GM20000 (cell line): ENCODE results near the gene PACRG.

ENCODE experiments used
- DNase-seq: peaks from one replicate; pipeline ENCODE4 v3.0.0; 2012; ENCODE audit warnings: low spot score
- TF ChIP-seq, protein P1 (sequence below): IDR thresholded peaks from 2 replicates; pipeline ENCODE4 v1.5.1; 2012; ENCODE audit warnings: mild to moderate bottlenecking, control low read depth; ENCODE audit errors: extremely low read depth, missing control alignments

PACRG gene

DNA sequence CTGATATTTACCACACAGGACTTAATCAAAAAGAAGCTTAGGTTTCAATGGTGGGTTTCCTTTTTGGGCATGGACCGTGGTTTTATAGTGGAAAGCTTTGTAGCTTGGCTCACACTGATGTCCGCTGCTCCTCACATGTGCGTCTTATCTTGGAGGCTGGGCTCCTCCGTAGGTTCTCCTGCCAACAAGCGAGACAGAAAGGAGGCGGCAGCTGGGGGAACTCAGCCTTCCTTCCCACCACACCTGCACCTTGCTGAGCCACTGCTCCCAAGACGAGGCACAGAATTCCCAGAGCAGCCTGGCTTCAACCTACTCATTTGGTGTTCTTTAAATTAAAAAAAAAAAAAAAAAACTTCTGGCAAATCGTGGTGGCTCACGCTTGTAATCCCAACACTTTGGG, 451.3 kb downstream of the PACRG start:
- TF ChIP-seq, protein P1, sequence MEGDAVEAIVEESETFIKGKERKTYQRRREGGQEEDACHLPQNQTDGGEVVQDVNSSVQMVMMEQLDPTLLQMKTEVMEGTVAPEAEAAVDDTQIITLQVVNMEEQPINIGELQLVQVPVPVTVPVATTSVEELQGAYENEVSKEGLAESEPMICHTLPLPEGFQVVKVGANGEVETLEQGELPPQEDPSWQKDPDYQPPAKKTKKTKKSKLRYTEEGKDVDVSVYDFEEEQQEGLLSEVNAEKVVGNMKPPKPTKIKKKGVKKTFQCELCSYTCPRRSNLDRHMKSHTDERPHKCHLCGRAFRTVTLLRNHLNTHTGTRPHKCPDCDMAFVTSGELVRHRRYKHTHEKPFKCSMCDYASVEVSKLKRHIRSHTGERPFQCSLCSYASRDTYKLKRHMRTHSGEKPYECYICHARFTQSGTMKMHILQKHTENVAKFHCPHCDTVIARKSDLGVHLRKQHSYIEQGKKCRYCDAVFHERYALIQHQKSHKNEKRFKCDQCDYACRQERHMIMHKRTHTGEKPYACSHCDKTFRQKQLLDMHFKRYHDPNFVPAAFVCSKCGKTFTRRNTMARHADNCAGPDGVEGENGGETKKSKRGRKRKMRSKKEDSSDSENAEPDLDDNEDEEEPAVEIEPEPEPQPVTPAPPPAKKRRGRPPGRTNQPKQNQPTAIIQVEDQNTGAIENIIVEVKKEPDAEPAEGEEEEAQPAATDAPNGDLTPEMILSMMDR, result no peak
- DNase-seq, result no peak

DNA sequence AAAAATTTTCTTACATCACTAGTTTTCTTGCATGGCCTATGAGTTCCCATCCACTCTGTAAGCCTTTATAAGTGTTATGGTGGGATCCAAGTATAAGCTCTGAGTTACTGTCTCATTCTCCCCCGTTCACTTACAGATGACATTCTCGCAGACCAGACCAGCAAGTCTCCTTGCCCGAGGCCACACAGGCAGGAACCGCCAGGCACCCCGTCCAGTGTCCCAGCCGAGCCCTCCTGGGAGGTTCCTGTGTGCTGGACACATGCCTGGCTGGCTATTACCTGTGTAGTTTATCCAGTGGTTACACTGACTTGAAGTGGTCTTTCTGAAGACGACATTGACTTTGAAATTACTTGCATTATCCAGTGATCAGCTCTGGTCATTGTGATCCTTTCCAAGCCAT, 451.9 kb downstream of the PACRG start:
- no peak for DNase-seq
- TF ChIP-seq, protein P1, result no peak

DNA sequence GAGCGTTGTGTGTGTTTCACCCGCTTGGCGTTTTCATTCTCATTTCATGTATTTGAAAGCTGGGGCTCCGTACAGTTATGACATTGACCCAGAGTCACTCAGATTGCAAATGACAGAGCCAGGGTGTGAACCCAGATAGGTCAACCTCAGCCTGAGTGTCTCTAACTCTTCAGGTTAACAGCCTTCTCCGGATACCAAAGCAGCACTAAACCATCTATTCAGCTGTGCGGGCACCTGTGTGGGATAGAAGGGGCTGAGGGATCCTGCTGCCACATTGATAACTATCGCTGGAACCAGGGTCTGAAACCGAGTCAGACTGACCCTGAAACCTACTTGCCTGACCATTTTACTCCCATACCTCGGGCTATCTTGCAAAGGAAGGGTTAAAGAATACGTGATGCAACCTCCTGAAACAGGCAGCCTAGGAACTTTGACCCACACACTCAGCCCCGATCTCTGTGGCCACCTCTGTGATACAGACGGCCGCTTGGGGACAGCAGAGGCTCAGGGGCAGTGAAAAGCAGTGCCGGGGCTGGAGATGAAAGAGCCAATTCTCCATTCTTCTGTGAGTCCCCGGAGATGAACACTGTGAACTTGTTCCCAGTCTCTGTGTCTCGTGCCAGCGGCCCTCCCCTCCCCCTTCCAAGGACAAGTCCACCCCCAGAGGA, 453.2 kb downstream of the PACRG start:
- TF ChIP-seq, protein P1, result no peak
- DNase-seq, result no peak

DNA sequence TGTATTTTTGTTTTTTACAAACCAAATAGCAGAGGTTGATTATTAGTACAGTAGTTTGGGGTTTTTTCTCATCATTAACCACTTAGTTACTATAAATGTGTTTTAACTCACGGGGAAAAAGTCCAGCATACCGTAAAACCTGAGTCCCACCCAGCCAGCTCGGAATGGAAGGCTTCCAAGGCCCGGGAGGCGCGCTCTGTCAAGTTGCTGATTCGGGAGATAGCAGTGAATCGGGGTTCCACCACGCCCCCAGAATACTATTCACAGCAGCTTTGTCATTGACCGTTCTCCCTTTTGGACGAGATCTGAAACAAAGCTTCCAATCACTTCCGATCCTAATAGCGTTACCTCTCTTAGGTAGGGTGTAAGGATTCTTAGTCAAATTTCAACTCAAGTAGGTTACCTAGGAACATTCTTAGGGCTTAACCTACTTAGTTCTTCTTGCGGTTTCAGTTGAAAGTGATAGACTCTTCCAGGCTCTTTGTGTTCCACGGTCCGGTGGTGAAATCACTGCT, 453.9 kb downstream of the PACRG start:
- TF ChIP-seq, protein P1, result no peak
- no peak for DNase-seq

- no peak for DNase-seq
- TF ChIP-seq, protein P1, result no peak
Measured at GRCh38 chr6:163182696-163183095, 454.9 kb downstream of the PACRG start.

GRCh38 chr6:163183806-163184205, 456.0 kb downstream of the PACRG start:
- TF ChIP-seq, protein P1, result no peak

GRCh38 chr6:163185744-163186143, 458.0 kb downstream of the PACRG start:
- DNase-seq, result no peak
- TF ChIP-seq, protein P1, result no peak

More at GRCh38 chr6:163183806-163184205, 456.0 kb downstream of the PACRG start:
- no peak for DNase-seq
